GM12874 (cell line): Measurements from ENCODE around the gene SHISA6.

Source experiments
- CTCF ChIP-seq: IDR thresholded peaks from 2 replicates; pipeline ENCODE4 v1.5.1; 2011; ENCODE audit warnings: low read depth, mild to moderate bottlenecking, control low read depth, low read length, moderate library complexity; ENCODE audit not compliant: insufficient read depth

SHISA6 gene

GRCh38 chr17:11454096-11454495, 213.1 kb downstream of the SHISA6 start:
- TF ChIP-seq CTCF = no peak

DNA sequence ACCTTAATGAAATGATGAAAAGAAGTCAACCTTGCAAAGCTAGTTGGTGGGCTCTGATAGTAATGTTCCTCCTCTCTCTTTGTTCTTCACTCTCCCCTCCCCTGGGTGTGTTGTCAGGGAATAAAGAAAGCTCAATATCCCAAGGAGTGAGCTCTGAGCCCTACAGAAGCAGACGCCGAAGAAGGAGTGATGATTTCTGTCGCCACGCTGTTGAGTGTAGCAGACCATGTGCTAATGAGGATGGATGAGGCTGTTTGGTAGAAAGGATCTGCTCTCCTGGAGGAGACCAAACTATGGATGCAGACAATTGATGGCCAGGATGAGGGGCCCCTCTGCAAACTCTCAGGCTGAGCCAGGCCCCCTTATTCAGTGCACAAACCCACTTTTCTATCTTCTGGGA, 217.3 kb downstream of the SHISA6 start:
- TF ChIP-seq CTCF = no peak

- no peak for TF ChIP-seq CTCF
These were observed 218.9 kb downstream of the SHISA6 start for GRCh38 chr17:11459861-11460331.

DNA sequence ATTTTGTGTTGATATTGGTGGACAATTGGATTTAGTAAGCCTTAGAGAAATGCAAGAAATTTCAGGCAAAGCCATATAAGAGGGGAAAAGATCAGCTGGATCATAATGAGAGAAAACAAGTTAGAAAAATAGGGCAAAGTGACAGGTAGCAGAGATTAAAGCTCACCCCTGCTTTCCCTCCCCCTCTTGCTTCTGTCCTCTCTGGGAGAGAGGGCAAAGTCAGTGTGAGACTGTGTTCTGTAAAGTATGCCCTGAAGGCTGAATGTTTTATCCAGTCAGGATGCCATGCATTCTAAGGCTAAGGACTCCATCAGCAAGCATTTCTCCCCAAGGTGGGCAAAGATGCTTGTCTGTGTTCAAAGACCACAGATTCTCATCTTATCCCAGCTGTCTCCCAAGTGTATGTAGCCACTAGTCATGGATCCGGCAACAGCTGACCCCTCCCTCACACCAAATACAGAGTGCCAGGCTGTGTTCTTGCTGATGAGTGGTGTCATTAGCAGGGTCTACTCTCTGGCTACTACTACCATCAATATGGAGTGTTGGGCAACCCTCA, 221.1 kb downstream of the SHISA6 start:
- TF ChIP-seq CTCF = no peak

DNA sequence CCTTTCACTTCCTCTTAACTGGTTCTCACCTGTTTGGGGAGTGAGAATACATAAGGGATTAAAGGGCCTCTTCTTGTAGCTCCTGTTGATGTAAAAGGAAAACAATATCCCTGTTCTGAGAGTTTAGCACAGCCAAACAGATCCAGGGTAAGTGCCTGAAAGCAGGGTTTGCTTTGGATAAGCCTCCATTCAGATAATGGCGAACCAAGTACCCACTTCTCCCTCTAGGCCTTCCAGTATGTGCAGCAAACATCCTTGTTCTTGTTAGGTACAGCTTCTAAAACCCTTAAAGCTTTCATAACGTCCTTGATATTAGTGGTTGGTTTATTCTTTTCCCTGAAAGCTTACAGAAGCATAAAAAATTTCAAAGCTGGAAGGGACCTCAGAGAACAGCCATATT, 226.6 kb downstream of the SHISA6 start:
- TF ChIP-seq CTCF = no peak

GRCh38 chr17:11485336-11486100, 244.5 kb downstream of the SHISA6 start:
- no peak for TF ChIP-seq CTCF

GRCh38 chr17:11486101-11486867, 245.3 kb downstream of the SHISA6 start:
- no peak for TF ChIP-seq CTCF
